Liver (tissue), 3 donors: ENCODE results near the gene CFAP69.

Source experiments
- ATF3 ChIP-seq: IDR thresholded peaks from 2 replicates; pipeline ENCODE4 v1.6.1; 2016; ENCODE audit warnings: antibody characterized with exemption
- CTCF ChIP-seq: fragments of 150-350 bp; IDR thresholded peaks from 2 replicates; pipeline ENCODE4 v1.5.1; 2017; ENCODE audit warnings: improper control_type of control experiment, low read depth, low read length; ENCODE audit not compliant: missing input control
- EGR1 ChIP-seq, 2 donors: IDR thresholded peaks; 2 replicates each; pipeline ENCODE4 v1.6.1; 2016 to 2018; ENCODE audit warnings: antibody characterized with exemption in 2 of 2, low read depth in 2 of 2
- GABPA ChIP-seq, 2 donors: IDR thresholded peaks in 1 of 2; conservative IDR thresholded peaks in 1 of 2; 2 replicates each; pipeline ENCODE4 v1.6.1; 2016; ENCODE audit warnings: antibody characterized with exemption in 2 of 2, mild to moderate bottlenecking in 1 of 2, moderate library complexity in 1 of 2
- JUND ChIP-seq, 2 donors: IDR thresholded peaks; 2 replicates each; pipeline ENCODE4 v1.6.1; 2016; ENCODE audit warnings: antibody characterized with exemption in 2 of 2
- MAX ChIP-seq: IDR thresholded peaks from 2 replicates; pipeline ENCODE4 v1.6.1; 2016; ENCODE audit warnings: antibody characterized with exemption
- RAD21 ChIP-seq, 2 donors: IDR thresholded peaks; 2 replicates each; pipeline ENCODE4 v1.6.1; 2016; ENCODE audit warnings: antibody characterized with exemption in 2 of 2, mild to moderate bottlenecking in 2 of 2
- REST ChIP-seq: IDR thresholded peaks from 2 replicates; pipeline ENCODE4 v1.6.1; 2016; ENCODE audit warnings: antibody characterized with exemption, mild to moderate bottlenecking
- RXRA ChIP-seq, 2 donors: IDR thresholded peaks; 2 replicates each; pipeline ENCODE4 v1.6.1; 2017 to 2018; ENCODE audit warnings: antibody characterized with exemption in 2 of 2, mild to moderate bottlenecking in 1 of 2
- SP1 ChIP-seq: IDR thresholded peaks from 2 replicates; pipeline ENCODE4 v1.6.1; 2018; ENCODE audit warnings: antibody characterized with exemption, mild to moderate bottlenecking
- TAF1 ChIP-seq: conservative IDR thresholded peaks from 2 replicates; pipeline ENCODE4 v1.6.1; 2016; ENCODE audit warnings: antibody characterized with exemption, mild to moderate bottlenecking
- ZBTB33 ChIP-seq: IDR thresholded peaks from 2 replicates; pipeline ENCODE4 v1.6.1; 2016; ENCODE audit warnings: antibody characterized with exemption
- donor health status: healthy.
- donor health status: healthy.

GRCh38 chr7:90216771-90217170, 28.2 kb upstream of the CFAP69 start:
- TF ChIP-seq CTCF (no peak), RAD21 (IDR thresholded peaks at IDR 0.05) (peak in 1 of 2 donors; percentile 37), JUND (IDR thresholded peaks at IDR 0.05) (peak in 1 of 2 donors; percentile 35), GABPA (IDR thresholded peaks at IDR 0.05 in 1 of 2, conservative IDR thresholded peaks at IDR 0.05 in 1 of 2) (no peak), RXRA (IDR thresholded peaks at IDR 0.05) (peak; percentile 61 to 76), REST (no peak), ZBTB33 (no peak), MAX (peak; percentile 26), SP1 (peak; percentile 56), EGR1 (IDR thresholded peaks at IDR 0.05; ENCODE audit: low read depth in 2 of 2) (no peak), ATF3 (no peak), TAF1 (no peak)
